HG02840 (cell line): Measurements from ENCODE around the gene RPS6KA2.

Source experiments
- ATAC-seq: cut with Tn5 transposase; IDR thresholded peaks from one replicate; pipeline ENCODE4 v1.9.1; 2021; ENCODE audit warnings: mild to moderate bottlenecking, moderate library complexity, moderate number of reproducible peaks; ENCODE audit not compliant: unreplicated experiment, low FRiP score

Gene RPS6KA2

GRCh38 chr6:166460473-166461437 lies 166.3 kb downstream of the RPS6KA2 start:
- no peak for ATAC-seq

DNA sequence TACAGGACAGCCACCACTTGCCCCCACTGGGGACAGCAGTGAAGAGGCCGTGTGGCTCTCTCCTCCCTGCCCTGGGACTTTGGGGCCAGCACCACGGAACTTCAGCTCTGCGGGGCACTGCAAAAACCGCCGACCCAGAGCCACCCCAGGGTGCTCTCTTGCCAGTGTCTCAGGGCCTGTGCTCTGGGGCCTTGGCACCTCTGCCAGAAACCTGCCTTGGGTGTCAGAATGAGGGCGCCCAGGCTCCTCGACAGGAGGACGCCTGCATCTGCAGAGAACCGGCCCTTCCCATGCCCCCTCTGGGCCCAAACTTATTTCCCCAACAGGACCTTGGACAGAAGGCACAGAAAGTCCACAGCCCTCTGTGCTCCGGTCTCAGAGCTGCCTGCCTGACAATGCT lies 167.1 kb downstream of the RPS6KA2 start:
- no peak for ATAC-seq

DNA sequence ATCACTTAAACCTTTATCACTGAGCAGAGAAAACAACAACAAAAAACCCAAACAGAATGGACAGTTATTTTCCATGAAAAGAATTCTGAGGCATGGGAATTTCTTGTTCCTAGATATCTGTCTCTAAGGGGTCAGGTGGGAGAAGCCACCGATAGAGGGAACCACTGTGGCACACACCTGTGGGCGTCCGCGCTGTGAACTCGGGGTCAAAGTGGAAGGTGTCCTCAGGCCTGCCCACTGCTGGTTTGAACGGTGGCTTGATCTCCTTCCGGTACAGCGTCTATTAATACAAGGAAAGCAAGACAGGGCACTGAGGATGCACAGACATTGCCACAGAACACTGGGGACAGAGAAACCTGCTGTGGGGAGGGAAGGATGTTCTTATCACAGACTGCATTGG lies 167.8 kb downstream of the RPS6KA2 start:
- no peak for ATAC-seq

DNA sequence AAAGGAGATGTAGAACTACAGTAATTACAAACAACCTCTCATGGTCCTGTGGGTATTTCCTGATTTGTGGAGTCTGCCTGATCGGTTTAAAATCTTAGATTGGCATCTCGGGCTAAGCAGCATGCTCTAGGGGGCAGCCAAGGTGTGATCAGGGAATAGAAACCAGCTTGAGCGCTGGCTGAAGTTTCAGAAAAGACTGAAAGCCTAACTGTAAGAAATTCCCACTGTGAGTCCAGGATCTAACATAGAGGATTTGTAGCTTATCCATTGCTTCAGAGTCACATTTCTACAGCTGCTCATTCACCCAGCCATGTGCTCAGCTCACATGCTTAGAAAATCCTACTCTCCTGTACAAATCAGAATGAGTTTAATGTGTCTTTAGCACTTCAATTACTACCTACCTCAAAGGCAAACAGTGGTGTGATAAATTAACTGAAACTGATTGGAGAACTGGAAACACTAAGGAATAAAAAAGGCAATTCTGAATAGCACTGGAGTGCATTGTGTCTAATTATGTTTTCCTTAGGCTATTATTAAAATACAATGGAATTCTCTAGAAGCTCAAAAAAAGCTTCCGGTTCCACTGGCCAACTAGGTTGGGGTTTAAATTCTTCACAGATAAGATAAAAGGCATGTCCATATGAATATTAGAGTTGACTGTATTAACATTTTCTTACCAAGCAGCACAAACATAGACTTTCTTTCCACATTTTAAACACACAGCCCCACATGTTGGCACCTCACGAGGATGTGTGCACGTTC lies 170.5 kb downstream of the RPS6KA2 start:
- no peak for ATAC-seq

DNA sequence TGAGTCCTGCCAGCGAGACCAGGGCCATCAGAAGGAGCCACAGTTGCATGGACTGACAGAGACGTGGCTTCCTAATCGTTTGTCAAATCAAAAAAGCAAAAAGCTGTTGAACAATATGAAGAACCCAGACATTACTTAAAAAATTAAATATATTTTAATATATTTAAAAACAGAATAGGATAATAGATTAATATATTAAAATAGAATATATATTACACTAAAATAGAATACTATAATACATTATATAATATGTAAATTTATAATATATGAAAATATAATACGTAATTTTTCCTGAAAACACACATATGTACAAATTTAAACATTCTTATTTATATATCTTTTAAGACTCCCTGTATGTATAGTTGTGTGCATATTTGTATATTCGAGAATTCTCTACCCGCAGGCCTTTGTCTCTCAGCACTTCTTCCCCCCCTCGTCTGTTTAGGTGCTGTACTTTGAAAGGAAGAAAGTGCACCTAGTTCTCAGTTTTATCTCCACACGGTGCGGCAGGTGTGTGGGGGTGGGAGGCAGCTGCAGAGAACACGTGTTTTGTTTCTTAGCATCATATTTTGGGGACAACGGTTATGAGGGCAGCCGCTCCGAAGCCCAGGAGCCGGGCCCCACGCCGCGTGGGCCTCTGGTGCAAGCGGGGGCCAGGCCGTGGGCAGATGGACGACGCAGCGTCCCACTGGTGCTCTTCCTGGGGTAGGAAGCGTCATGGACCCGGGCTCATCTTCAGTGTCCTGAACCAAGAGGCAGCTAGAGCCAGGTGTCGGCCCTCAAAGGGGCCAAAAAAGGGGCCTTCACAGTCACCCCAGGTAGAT lies 172.1 kb downstream of the RPS6KA2 start:
- ATAC-seq = no peak

DNA sequence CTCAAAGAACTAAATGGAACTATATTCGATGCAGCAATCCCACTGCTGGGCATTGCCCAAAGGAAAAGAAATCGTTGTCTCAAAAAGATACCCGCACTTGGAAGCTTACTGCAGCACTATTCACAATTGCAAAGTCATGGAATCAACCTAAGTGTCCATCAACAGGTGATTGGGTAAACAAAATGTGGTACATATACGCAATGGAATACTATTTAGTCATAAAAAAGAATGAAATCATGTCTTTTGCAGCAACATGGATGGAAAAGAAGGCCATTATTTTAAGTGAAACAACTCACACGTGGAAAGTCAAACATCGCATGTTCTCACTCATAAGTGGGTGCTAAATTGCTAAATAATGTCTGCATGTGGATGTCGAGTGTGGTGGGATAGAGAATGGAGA lies 173.4 kb downstream of the RPS6KA2 start:
- no peak for ATAC-seq

DNA sequence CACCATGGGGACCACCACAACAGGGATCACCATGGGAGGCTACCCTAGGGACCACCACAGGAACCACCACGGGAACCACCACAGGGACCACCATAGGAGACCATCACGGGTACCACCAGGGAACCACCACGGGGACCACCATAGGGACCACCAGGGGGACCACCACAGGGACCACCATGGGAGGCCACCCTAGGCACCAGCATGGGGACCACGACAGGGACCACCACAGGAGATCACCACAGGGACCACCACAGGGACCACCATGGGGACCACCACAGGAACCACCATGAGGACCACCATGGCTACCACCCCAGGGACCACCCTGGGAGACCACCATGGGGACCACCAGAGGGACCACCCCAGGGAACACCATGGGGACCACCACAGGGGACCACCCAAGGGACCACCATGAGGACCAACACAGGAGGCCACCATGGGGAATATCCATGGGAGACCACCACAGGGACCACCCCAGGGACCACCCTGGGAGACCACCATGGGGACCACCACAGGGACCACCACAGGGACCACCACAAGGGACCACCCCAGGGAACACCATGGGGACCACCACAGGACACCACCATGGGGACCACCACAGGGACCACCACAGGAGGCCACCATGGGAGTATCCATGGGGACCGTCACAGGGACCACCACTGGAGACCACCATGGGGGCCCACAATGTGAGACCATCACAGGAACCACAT lies 176.7 kb downstream of the RPS6KA2 start:
- ATAC-seq = no peak

DNA sequence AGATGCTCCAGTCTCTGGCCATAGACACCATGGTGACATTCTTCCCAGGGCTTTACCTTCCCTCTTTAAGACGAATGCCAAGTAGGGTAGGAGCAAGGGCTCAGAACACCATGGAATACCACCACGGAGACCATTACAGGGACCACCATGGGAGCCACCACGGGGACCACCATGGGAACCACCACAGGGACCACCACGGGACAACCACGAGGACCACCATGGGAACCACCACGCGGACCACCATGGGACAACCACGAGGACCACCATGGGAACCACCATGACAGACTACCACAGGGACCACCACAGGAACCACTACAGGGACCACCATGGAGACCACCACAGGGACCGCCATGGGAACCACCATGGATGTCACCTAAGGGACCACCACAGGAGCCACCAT lies 177.4 kb downstream of the RPS6KA2 start:
- ATAC-seq = no peak

GRCh38 chr6:166449036-166449435 lies 178.0 kb downstream of the RPS6KA2 start:
- ATAC-seq = no peak

- ATAC-seq = no peak
Measured at GRCh38 chr6:166448432-166448831, 178.6 kb downstream of the RPS6KA2 start.

DNA sequence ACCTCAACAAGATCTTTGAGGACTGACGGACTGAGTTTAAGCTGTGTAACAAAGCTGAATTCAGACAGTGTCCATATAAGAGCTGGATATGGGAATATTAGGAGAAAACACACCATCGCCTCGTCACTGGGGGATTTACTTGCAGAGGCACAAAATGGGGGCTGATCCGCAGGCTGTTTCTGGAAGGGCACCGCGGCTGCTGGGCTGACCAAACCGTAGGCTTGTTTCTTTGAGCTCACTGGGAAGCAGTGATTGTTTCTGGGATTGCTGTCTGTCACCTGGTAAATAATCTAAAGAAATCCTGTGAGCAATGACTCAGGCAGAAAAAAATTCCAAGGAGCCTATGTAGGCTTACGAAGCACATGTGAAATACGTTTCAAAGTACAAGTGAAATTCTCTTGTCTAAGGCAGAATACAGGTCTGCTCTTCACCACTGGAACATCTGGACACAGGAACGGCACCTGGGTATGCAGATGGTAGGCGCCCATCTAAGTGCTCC lies 180.4 kb downstream of the RPS6KA2 start:
- no peak for ATAC-seq

DNA sequence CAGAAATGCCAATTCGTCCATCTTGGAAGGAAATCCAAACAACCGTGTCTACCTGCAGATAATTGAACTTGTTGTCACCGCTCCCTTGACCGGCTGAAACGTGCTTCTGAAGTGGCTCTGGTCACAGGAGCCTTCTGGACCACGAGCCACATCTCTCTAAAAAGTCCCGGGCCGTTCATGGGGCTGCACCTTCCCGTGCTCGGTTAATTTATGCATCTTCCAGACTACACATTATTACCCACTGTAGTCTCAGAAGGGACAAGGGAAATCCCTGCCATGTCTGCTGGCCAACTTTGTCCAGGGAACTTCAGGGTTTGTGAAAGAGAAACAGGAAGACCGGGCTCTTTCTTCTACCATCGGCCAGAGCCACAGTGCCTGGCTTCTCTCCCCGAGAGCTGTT lies 180.9 kb downstream of the RPS6KA2 start:
- no peak for ATAC-seq

GRCh38 chr6:166444446-166444845 lies 182.6 kb downstream of the RPS6KA2 start:
- ATAC-seq = no peak

DNA sequence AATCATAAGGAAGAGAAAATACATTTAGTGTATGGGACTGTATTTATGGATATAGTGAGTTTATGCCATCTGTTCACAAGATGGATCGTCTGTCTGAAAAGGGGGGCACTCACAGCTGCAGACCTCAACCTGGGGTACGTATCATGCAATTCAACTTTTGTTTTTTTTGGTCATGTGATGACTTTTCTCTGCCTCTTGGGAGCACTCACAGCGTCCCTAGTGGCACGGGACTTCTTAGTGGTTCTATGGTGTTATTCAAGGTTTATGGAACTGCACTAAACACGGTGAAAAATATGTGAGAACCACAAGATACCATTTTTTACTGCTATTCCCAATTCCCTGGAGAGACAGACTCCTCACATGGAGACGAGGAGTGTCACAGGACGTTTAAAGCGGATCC lies 183.9 kb downstream of the RPS6KA2 start:
- no peak for ATAC-seq

- ATAC-seq = no peak
Measured at GRCh38 chr6:166442131-166442685, 184.8 kb downstream of the RPS6KA2 start.

GRCh38 chr6:166441325-166442078 lies 185.5 kb downstream of the RPS6KA2 start:
- no peak for ATAC-seq

DNA sequence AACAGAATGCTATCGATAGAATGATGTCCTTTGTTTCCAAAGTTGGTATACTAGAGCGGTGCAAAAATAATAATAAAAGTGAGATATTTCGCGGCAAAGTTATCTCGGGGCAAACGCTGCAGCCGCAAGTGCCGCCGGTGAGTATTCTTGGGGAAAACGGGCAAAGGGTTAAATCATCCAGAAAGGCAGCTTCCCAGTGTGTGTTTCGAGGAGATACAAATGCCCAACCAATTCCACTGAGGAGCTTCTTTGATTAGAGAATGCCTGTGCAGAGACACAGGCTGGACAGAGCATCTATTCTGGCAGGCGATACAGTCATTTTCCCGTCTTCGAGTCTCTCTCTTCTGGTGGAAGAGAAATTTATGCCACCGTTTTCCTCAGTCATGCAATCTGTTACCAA lies 186.3 kb downstream of the RPS6KA2 start:
- no peak for ATAC-seq

DNA sequence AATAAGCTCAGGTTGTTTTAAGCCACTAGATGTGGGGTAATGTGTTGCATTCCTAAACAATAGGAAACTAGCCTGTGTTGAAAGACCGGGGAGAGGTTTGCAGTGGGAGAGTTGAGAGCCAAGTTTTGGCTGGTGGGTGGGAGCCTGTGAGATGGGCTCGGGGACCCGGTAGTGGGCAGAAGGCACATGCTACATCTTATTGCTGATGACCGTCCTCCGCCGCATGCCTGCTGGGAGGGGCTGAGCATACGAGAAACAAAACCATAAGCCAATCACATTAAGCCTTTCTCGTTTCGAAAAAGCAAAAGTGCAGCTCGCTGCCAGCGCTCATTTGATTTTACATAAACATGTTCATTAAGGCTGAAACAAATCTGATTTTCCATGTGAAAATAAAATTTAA lies 186.9 kb downstream of the RPS6KA2 start:
- no peak for ATAC-seq
